Testis (tissue), 3 donors: ENCODE results near the gene AGAP1. TPM values are rescaled to one million over a fixed set of nuclear protein-coding genes. Genes with fewer than 3 reads are reported as not detected.

Experiments used
- DNase-seq: peaks from one replicate; pipeline ENCODE4 v3.0.0-alpha.2; 2019
- H3K27ac ChIP-seq, 2 donors: fragments of 200-600 bp; sonication (generic); one replicate each; pipeline ENCODE4 v1.5.1; 2019
- H3K27me3 ChIP-seq: fragments of 200-600 bp; sonication (generic); one replicate; pipeline ENCODE4 v1.5.1; 2019
- H3K36me3 ChIP-seq: fragments of 200-600 bp; sonication (generic); one replicate; pipeline ENCODE4 v1.5.1; 2017; ENCODE audit warnings: low read depth; ENCODE audit errors: missing control alignments
- H3K4me1 ChIP-seq: fragments of 200-600 bp; sonication (generic); one replicate; pipeline ENCODE4 v1.5.1; 2019
- H3K4me3 ChIP-seq, 2 donors: fragments of 200-600 bp; sonication (generic); one replicate each; pipeline ENCODE4 v1.5.1; 2017 to 2019
- H3K9me3 ChIP-seq: fragments of 200-600 bp; sonication (generic); one replicate; pipeline ENCODE4 v1.5.1; 2017
- POLR2A ChIP-seq: fragments of 450-650 bp; IDR thresholded peaks from one replicate; pipeline ENCODE4 v1.6.1; 2017; ENCODE audit warnings: antibody characterized with exemption, mild to moderate bottlenecking, moderate library complexity
- WGBS, 2 donors: methylation state at CpG; one replicate each; pipeline ENCODE4 v1.1.5; 2018; 5-methylcytosine and 5-hydroxymethylcytosine counted together
- intact Hi-C: fragments of 100-400 bp; cut with DNase I; formaldehyde crosslinking; loops from one replicate; pipeline ENCODE4 v1.15.1; 2023; ENCODE audit warnings: low total_unique reads
- polyA plus RNA-seq: library from polyadenylated mRNA; stranded (reverse); fragments of 350-450 nt; fragmentation: Illumina TruSeq; extraction: RNeasy Lipid Tissue Mini Kit (QIAGEN cat#74804); gene quantifications from one replicate; pipeline ENCODE4 v1.2.3, GENCODE V29; 2014; ENCODE audit warnings: low read depth, low replicate concordance; ENCODE audit not compliant: insufficient read depth
- total RNA-seq, 2 donors: library from RNA; depleted of rRNA; stranded (reverse); fragments of >200 nt; gene quantifications; one replicate each; pipeline ENCODE4 v1.2.3, GENCODE V29; 2016
- TF ChIP-seq, protein P1 (sequence below), 3 experiments: fragments of 450-650 bp in 2 of 3; fragments of 200-600 bp in 1 of 3; sonication (generic) in 1 of 3; IDR thresholded peaks; one replicate each; pipeline ENCODE4 v1.5.1; 2016 to 2019; ENCODE audit warnings: antibody characterized with exemption in 3 of 3, mild to moderate bottlenecking in 2 of 3, moderate library complexity in 1 of 3

AGAP1 gene
- total and polyA plus RNA-seq, 3 donors from 2014 or later: 21.4 to 45.5 (median 40.7) TPM

DNA sequence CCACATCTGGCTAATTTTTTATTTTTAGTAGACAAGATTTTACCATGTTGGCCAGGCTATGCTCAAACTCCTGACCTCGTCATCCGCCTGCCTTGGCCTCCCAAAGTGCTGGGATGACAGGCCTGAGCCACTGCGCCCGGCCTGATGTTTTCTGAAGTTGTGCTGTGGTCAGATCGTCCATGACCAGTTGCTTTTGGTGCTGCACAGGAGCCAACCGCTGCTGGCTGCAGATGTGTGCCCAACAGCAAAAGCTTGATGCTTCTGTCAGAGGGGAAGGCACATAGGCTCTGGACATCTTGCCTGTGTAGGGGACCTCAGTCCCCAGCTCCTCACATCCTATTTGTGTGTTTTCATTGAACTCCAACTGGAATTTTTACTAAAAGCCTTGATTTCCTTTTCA, 218.3 kb downstream of the AGAP1 start:
- no peaks in the 10 kb centered on the region for H3K9me3 ChIP-seq
- H3K4me3 ChIP-seq: no peak overlapping the region
- intact Hi-C loops: no loop called here
- no peak for DNase-seq
- peaks cover 8% of the 10 kb centered on the region for H3K4me1 ChIP-seq
- 91 to 93% methylated on average over 6 of the region's 6 CpGs for WGBS, 2 donors
- H3K27me3 ChIP-seq: no peaks in the 10 kb centered on the region
- no peaks in the 10 kb centered on the region for H3K36me3 ChIP-seq
- no peak overlapping the region for H3K27ac ChIP-seq
- TF ChIP-seq, protein P1, sequence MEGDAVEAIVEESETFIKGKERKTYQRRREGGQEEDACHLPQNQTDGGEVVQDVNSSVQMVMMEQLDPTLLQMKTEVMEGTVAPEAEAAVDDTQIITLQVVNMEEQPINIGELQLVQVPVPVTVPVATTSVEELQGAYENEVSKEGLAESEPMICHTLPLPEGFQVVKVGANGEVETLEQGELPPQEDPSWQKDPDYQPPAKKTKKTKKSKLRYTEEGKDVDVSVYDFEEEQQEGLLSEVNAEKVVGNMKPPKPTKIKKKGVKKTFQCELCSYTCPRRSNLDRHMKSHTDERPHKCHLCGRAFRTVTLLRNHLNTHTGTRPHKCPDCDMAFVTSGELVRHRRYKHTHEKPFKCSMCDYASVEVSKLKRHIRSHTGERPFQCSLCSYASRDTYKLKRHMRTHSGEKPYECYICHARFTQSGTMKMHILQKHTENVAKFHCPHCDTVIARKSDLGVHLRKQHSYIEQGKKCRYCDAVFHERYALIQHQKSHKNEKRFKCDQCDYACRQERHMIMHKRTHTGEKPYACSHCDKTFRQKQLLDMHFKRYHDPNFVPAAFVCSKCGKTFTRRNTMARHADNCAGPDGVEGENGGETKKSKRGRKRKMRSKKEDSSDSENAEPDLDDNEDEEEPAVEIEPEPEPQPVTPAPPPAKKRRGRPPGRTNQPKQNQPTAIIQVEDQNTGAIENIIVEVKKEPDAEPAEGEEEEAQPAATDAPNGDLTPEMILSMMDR (IDR thresholded peaks at IDR 0.05): no peak
- TF ChIP-seq POLR2A: no peak

DNA sequence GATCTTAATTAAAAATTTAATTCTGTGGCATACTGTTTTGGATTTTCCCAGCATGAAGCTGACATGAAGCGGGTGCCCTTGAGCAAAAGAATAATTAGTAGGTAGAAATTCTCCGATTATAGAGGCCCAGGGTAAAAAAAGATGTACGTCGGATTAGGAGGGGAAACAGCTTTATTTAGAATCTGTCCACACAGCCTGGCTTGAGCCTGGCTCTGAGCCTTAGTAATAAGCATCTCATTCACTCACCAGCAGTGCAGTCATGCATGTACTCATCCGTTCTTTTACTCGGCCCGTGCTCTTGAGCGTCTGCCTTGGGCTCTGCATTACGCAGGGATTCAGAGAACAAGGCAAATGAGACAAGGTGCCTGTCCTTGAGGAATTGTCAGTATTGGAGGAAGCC, 219.3 kb downstream of the AGAP1 start:
- H3K27ac ChIP-seq: no peak overlapping the region
- H3K36me3 ChIP-seq: no peaks in the 10 kb centered on the region
- DNase-seq: no peak
- WGBS, 2 donors: 86 to 90% methylated on average over 9 of the region's 9 CpGs
- TF ChIP-seq POLR2A: no peak
- TF ChIP-seq, protein P1 (IDR thresholded peaks at IDR 0.05): no peak
- intact Hi-C loops: no loop called here
- peaks cover 8% of the 10 kb centered on the region for H3K4me1 ChIP-seq
- H3K27me3 ChIP-seq: no peaks in the 10 kb centered on the region
- H3K9me3 ChIP-seq: no peaks in the 10 kb centered on the region
- H3K4me3 ChIP-seq: no peak overlapping the region

DNA sequence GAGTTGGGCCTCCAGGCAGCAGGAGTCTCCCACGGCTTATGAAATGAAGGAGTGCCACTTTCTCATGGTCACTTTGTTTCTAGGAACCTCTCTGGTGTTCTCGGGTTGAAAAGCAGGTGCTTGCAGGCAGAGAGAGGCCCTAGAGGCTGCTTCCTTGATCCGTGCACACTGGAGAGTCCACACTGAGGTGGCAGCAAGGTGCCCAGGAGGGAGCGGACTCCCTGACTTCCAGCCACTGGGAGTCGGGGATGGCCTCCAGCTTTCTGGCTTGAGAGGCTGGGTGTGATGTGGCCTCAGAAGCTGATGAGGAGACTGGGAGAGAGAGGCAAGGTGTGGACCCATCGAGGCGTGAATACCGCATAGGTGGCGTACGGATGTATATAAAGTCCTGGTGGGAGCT, 221.8 kb downstream of the AGAP1 start:
- Histone ChIP-seq H3K4me3 (no peak overlapping the region), H3K36me3 (no peaks in the 10 kb centered on the region), H3K27ac (no peak overlapping the region), H3K27me3 (no peaks in the 10 kb centered on the region), H3K9me3 (no peaks in the 10 kb centered on the region), H3K4me1 (peaks cover 8% of the 10 kb centered on the region)
- WGBS, 2 donors: 75 to 81% methylated on average over 10 of the region's 10 CpGs
- TF ChIP-seq, protein P1 (IDR thresholded peaks at IDR 0.05): no peak
- TF ChIP-seq POLR2A: no peak
- intact Hi-C loops: no loop called here
- no peak for DNase-seq

DNA sequence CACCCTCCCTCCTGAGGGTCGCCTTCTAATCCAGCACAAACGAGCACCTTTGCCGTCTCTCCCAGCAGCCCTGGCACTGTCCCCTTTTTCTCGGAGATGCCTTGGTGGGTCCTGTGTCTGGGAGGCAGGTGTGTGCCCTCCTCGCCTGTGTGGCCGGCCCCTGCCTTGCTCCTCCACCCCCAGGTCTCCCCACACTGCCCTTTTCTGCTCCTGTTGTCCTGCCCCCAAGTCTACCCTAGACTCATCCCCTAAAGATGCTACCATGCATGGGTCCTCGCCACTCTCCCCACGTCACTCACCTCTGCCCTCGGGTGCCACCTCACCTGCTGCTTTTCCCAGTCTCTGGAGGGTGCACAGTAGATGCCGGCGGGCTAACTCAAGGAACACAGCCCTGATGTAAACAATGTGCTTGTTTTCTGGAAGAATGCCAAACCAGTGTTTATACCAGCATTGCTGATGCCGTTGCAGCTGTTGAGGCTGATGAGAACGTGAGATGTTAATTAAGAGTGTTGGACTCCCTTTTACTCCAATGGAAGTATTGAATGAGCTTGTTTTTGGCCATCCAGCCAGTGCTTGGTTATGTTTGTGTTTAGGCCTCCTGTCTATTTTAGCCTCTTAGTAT, 223.1 kb downstream of the AGAP1 start:
- Histone ChIP-seq H3K4me3 (no peak overlapping the region), H3K27ac (no peak overlapping the region), H3K4me1 (peaks cover 8% of the 10 kb centered on the region), H3K9me3 (no peaks in the 10 kb centered on the region), H3K27me3 (no peaks in the 10 kb centered on the region), H3K36me3 (no peaks in the 10 kb centered on the region)
- intact Hi-C loops: no loop called here
- no peak for DNase-seq
- WGBS, 2 donors: 82 to 85% methylated on average over 10 to 13 of the region's 13 CpGs
- TF ChIP-seq, protein P1 (IDR thresholded peaks at IDR 0.05): no peak
- TF ChIP-seq POLR2A: no peak
